ENCODE results near the gene SRSF9.

DNA sequence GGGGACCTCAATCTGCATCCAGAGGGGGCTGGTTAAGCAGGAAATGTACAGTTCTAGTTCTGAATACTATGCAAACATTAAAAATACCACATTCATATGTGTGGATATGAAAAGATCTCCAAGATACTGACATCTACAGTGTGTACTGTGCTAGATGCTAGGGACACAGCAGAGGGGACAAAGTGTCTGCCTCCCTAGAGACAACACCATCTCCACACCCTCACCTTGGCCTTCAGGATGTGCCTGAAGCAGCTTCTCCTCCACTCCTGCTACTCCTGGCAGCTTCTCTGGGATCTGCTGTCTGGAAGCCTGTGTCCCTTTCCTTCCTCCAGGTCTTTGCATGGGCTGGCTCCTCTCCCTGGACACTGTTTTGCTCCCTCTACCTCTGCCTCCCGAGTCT lies 10.7 kb upstream of the SRSF9 start:
- TF ChIP-seq CTCF (IDR thresholded peaks at IDR 0.05): no peak
- TF ChIP-seq POLR2A (IDR thresholded peaks at IDR 0.05): no peak

Data from uterus (tissue), 2 donors.